H54 (cell line): ENCODE measurements around the gene TRA2A.

Experiments used
- DNase-seq: peaks from one replicate; pipeline ENCODE4 v3.0.0; 2011; ENCODE audit warnings: low spot score, mixed read lengths; ENCODE audit not compliant: insufficient read length
- FAIRE-seq: peaks from 3 replicates; lab custom pipeline; 2011; peaks lifted over from hg19 to GRCh38; lab: Jason Lieb, UNC
- POLR2A ChIP-seq: IDR thresholded peaks from 2 replicates; pipeline ENCODE4 v1.6.1; 2011; ENCODE audit warnings: low read depth, mild to moderate bottlenecking, low read length

The TRA2A gene

DNA sequence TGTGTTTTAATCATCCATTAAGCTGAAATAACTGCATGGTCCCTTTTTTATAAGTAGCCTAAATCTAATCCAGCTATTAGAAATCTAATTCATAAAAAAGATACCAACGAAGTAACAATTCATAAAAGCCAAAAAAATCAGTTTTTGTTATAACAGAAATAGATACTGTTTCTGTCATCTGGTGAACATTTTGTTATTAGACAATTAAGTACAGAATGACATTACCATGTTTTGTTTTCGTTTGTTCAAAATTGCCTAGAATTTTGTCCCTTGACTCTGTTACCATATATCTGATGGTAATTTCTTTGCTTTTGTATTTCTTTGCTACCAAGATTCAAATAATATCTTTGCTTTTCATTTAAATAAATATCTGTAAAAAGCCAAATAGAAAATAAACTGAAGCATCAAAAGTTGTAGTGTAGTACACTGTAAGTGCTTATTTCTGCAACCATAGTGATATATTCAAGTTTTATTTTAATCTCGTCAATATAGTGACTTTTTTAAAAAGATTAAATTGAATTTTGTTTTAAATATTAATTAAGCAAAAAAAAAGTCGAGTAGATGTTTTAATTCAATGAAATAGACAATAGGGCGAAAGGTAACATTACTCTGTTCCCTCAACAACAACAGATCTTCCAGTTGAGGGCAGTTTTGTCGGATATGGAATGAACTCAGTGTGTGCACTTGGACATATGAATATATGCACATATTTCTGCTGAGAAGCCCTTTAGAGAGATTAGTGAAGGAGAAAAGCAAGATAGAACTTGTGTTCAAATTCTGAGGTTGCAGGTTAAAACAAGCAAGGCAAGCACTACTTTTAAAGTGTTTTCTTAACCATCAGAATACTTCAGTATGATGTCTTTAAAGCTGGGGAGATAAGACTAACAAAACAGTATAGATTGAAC, 53.6 kb downstream of the TRA2A start:
- TF ChIP-seq POLR2A, result no peak
- DNase-seq (no peak), FAIRE-seq (no peak)

DNA sequence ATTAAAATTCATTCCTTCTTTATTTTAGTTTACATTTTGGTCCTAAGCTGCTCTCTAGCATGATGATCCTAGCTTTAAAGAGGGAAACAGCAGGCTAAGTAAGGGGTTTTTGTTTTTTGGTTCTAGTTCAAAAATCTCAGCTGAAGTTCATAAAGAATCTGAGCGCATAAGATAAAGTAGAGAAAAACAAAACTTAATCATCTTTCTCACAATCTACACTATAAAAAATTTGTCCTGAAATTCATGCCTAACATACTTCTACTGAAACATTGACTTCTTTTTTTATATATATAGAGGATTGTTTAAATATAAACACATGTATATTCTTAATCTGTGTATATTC, 54.7 kb downstream of the TRA2A start:
- no peak for FAIRE-seq
- DNase-seq, result no peak
- no peak for TF ChIP-seq POLR2A

DNA sequence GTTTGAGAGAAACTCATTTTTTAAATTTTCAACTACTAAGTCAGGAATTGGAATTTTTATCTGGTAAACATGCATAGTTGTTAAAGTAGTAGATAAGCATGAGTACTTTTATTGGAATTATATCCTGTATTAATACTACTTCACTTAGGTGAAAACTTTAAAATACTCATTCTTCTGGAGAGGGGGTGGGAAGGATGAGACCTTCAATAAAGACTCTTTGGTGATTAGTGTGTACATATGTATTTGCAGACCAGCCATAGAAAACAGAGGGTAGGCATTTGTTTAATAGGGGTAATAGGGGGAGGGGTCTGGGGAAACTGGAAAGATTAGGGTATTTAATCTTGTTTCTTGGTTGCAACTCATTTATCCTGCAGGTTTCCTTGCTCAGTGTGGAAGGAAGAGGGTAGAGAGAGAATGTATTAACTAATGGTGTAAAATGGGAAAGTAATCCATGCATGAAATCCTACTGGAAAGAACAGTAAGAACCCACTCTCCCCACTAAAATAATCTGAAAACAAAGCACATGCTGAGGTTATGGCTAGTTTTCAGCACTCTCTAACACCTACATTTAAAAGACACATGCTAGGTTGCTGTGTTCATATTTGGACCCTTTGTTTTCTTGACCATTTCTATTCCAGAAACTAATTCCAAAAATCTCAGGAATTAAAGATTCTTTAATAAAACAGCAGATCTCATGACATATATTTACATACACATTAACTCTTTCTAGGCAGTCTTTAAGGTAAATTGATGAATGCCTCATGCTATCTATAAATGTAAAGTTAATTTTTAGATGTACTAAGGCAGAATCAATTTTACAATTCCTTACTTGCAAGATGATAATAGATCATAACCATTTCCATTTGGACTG, 55.3 kb downstream of the TRA2A start:
- FAIRE-seq (peak; percentile 57), DNase-seq (no peak)
- TF ChIP-seq POLR2A, result no peak

DNA sequence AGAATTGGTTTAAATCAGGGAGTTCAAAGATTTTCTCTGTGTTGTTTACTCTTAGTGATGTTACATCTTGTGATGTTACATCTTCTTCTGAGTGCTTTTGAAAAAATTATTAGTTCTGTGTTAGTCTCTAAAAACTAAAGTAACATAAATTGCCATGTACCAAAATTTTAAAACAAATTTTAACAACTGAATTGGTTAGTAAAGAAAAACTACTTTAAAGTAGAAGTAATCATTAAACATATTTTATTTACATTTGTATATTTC, 56.3 kb downstream of the TRA2A start:
- DNase-seq (no peak), FAIRE-seq (no peak)
- TF ChIP-seq POLR2A, result no peak

DNA sequence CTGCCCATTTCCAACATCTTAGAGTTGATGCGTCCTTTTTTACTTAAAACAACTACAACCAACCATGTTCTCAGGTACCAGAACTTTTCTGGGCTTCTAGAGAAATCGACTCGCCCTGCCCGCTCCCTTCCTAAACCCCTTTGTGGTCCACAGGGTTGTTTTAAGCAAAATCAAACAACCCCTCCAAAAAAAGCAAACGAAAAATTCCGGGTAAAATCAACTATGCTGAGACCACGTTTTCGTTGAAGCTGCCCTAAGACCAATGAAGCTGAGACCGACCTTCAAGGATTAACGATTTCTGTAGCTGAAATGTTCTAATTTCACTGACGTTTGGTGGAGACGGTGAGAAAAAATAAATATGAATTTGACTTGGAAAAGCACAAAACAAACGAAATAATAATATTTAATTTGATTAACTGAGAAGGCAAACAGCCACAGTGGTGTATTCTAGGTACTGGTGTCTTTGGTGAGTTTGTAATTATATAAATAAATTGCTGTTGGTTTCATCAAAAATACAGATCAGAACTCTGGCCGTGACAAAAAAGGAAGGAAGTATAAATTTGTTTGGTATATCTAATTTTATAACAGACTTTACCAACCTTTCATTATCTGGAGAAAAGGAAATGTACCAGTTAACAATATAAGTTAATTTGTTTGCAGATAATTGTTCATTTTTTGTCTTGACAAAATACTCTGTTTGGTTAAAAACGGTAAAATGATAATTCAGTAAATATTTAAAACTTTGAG, 56.8 kb downstream of the TRA2A start:
- FAIRE-seq (no peak), DNase-seq (no peak)
- no peak for TF ChIP-seq POLR2A

DNA sequence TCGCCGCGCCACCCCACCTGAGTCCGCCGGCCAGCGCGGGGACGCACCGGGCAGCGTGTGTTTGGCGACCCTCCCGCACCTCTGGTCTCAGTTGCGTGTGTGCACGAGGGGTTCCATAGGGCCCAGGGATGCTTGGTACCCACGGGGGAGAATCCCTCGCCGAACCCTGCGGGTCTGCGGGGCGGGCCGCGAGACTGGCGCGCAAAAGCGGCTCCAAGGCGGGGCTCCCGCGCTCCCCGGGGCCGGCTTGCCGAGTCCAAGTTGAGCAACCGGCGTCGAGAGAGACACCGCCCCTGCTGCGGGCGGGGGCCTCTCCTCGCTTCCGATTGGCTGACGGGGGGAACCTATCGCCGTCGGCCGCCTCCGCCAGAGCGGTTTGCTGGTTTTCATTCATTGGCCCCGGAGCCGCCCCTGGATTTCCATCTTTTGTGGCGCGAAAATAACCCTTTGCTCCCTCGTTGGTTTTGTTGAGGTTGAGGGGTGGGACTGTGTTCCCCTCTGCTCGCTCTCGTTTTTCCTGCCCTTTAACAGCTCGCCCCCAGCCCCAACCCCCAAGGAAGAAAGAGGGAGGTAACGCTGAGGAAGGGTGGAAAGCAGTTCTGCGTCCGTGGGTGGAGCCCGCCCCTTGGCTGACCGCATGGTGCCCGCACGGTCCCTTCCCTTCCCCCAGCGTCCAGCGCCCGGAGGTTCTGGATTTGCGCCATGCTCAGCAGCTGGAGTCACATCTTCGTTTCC, 57.5 kb downstream of the TRA2A start:
- TF ChIP-seq POLR2A, result peak; percentile 94
- FAIRE-seq (peak; percentile 94), DNase-seq (peak; percentile 97)

DNA sequence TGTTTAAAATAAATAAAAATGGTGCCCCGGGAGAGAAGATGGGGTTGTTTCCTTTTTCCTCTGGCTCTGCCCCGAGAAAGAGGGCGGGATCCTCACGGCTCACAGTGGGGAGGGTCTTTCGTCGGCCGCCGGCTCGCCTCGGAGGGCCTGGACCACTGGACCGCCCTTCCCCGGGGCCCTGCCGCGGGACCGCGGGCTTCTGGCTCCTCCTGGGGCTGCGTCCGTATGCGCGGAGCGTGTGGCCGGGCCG, 58.0 kb downstream of the TRA2A start:
- peak; percentile 34 for DNase-seq
- FAIRE-seq, result no peak

DNA sequence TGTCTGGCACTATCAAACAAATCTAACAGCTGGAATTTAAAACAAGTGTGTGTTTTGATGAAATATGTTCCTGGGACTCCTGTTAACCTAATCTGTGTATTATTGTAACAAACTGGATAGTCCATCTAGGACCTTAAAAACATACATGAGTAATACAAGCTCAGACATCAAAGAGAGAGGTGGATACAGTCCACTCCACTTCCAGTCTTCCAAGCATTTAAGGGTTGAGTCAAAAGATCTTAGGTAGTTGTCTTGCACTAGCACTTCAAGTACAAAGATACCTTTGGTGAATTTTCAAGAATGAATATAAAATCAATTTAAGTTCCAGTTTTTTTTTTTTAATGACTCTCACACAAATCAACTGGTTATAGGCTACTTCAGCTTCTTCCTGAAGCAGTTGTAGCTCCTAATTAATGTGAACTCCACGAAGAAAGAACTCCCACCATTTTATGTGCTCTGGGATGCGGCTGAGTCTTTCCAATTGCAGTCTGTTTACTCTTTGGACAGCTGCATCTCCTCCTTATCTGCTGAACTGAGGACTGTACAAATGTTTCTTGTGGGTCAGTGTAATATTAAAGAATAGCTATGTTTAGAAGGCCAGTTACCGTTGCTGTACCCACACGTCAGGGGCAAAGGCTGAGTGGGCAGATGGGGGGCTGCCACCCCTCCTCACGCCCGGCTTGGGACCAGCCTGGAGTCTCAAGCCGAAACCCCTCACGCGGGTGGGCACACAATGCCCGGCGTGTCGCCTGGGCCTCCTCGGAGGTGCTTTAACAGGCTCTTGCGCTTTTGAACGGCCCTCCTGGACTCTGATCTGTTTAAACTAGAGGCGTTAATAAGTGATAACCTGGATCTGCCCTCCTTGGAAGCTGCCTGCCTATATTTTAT, 58.6 kb downstream of the TRA2A start:
- DNase-seq (peak; percentile 41), FAIRE-seq (peak; percentile 6)
- TF ChIP-seq POLR2A, result no peak

More for the DNA sequence above, 58.0 kb downstream of the TRA2A start:
- no peak for TF ChIP-seq POLR2A

DNA sequence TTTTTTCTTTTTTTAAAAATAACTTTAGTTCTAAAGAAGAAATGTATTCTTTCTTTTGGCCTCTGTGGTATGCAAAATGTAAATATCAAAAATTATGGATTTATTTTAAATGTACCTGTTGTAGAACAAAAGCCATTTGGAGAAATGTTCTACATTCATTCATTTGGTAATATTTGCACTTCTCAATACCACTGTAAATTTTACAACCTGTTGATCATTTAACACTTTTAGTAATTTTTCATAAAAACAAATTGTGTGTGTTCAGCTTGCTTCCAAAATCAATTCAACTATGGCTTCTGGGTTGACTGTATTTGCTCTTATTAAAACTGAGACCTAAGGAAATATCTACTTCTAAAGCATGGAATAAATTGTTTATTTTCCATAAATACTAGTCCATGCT, 59.2 kb downstream of the TRA2A start:
- TF ChIP-seq POLR2A, result no peak
- DNase-seq (no peak), FAIRE-seq (no peak)

DNA sequence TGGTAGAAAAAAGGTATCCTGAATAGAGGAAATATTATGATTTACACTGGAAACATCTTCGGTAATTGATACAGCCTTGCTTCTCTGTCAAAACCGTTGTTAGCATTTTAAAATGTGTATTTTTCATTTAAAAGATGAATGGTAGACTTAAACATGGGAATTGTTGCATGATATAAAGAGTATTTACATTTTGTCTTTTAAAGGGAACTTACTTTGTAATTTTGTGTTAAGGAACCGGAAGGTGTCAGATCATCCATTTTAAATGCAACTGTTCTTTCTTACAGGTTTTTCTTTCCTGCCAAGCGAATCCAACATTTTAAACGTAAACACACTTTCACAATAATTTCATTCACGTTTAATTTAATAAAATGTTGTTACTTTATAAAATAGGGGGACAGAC, 59.7 kb downstream of the TRA2A start:
- FAIRE-seq, result no peak
- DNase-seq, result no peak

DNA sequence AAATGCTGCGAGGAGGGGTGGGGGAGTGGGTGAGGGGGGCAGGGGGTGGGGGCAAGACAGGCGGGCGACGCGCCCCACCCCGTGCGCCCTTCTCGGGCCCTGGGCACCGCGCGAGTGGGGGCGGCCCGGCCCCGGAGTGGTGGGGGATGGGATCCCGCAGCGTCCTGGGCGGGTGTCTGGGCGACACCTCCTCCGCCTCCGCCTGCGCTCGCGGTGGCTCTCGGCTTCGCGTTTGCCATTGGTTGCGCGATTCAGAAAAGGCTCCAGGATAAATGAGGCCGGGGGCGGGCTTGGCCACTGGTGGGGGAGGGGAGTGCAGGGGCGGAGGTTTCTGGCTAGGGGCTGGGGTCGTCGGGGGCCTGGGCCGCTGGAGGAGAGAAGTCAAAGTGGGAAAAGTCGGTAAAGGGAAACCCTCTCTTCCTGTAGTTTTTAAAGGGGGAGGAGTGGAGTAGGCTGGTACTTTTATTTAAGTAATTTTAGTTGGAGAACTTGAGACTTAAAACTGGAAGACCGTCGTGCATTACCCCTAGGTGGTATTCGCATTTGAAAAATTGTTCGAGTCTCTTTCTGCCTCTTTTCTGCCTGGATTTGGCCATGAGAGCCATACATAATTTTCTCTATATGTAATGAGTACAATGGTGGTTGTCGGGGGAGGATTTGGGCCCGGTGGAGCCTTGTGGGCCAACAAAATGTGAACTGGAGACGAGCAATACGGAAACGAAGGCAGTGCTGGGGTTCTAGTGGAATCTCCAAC, 60.5 kb downstream of the TRA2A start:
- DNase-seq (peak; percentile 89), FAIRE-seq (no peak)
- TF ChIP-seq POLR2A, result peak; percentile 57

More for the DNA sequence above, 59.7 kb downstream of the TRA2A start:
- TF ChIP-seq POLR2A, result no peak
